Measurements from ENCODE around the gene MVD.
"Not testable (repeated sequence)": the region's sequence is repeated elsewhere in the genome, so short reads cannot be mapped to it uniquely, and the experiment has no call there.

Gene MVD

GRCh38 chr16:88681709-88682451, 19.0 kb upstream of the MVD start:
- DNase-seq (ENCODE audit: low read depth) = peak; percentile 44

- DNase-seq (ENCODE audit: low read depth) = no peak
Measured at GRCh38 chr16:88681084-88681680, 18.3 kb upstream of the MVD start.

GRCh38 chr16:88680554-88681083, 17.7 kb upstream of the MVD start:
- DNase-seq (ENCODE audit: low read depth) = no peak

- DNase-seq (ENCODE audit: low read depth) = no peak
Measured at GRCh38 chr16:88678224-88678979, 15.5 kb upstream of the MVD start.

GRCh38 chr16:88677721-88678120, 14.8 kb upstream of the MVD start:
- no peak for DNase-seq (ENCODE audit: low read depth)

GRCh38 chr16:88676502-88677242, 13.8 kb upstream of the MVD start:
- DNase-seq (ENCODE audit: low read depth) = no peak

- no peak for DNase-seq (ENCODE audit: low read depth)
Measured at GRCh38 chr16:88673716-88674379, 11.0 kb upstream of the MVD start.

- DNase-seq (ENCODE audit: low read depth) = no peak
Measured at GRCh38 chr16:88672776-88673175, 9.9 kb upstream of the MVD start.

GRCh38 chr16:88671806-88672205, 8.9 kb upstream of the MVD start:
- no peak for DNase-seq (ENCODE audit: low read depth)

GRCh38 chr16:88669980-88670379, 7.1 kb upstream of the MVD start:
- DNase-seq (ENCODE audit: low read depth) = no peak

- DNase-seq (ENCODE audit: low read depth) = not testable (repeated sequence)
Measured at GRCh38 chr16:88669493-88669892, 6.6 kb upstream of the MVD start.

- DNase-seq (ENCODE audit: low read depth) = no peak
Measured at GRCh38 chr16:88667461-88667860, 4.6 kb upstream of the MVD start.

- DNase-seq (ENCODE audit: low read depth) = no peak
Measured at GRCh38 chr16:88665570-88665969, 2.7 kb upstream of the MVD start.

GRCh38 chr16:88665148-88665547, 2.3 kb upstream of the MVD start:
- DNase-seq (ENCODE audit: low read depth) = no peak

GRCh38 chr16:88662222-88662842, 559 bp downstream of the MVD start:
- no peak for DNase-seq (ENCODE audit: low read depth)

- no peak for DNase-seq (ENCODE audit: low read depth)
Measured at GRCh38 chr16:88661468-88661867, 1.4 kb downstream of the MVD start.

- DNase-seq (ENCODE audit: low read depth) = no peak
Measured at GRCh38 chr16:88659160-88659559, 3.7 kb downstream of the MVD start.

- DNase-seq (ENCODE audit: low read depth) = no peak
Measured at GRCh38 chr16:88658714-88659113, 4.2 kb downstream of the MVD start.

- no peak for DNase-seq (ENCODE audit: low read depth)
Measured at GRCh38 chr16:88657371-88657770, 5.5 kb downstream of the MVD start.

- no peak for DNase-seq (ENCODE audit: low read depth)
Measured at GRCh38 chr16:88656291-88656980, 6.5 kb downstream of the MVD start.

Data from activated T-helper 9 cell treated with anti-CD3 and anti-CD28 coated beads, Interleukin-2, amount 50 U/mL, for 16 hours (primary cell).